HUDEP-2 (cell line): Measurements from ENCODE around the gene DPP7.

Source experiments
- DNase-seq, 76 experiments: peaks; one replicate each; lab custom pipeline; 2025; ENCODE audit not compliant: unreplicated experiment in 76 of 76; lab: John Stamatoyannopoulos, UW

DPP7 gene

DNA sequence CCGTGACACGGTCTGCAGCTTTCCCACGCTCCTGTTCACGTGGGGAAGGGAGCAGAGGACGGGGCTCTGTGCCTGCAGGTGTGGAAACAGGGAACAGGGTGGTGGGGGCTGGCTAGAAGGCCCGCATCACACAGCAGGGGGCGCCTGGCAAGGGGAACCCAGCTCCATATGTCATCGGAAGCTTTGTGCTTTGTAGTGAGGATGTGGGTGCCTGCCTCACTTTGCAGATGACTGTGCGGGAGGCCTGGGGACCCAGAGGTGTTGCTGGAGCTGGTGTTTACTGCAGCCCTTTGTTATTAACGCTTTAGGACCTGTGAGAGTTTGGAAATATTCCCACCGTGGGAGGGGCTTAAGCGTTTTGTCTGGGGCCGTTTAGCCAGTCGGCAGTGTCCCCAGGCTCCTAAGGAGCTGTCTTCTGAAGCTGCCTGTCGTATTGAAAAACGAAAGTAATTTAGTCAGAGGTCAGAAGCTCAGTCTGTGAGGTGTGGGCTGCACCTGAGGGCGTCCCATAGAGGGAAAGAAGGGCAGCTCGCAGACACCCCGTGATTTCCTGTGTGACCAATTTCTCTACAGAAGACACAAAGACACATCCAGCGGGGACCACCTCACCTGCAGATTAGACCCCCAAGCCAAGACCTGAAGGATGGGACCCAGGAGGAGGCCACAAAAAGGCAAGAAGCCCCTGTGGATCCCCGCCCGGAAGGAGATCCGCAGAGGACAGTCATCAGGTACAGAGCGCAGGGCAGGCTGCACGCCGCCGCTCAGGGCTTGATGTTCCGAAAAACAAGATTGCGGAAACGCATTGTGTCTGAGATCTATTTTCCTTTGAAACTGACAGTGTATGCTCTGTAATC is 18.6 kb downstream of the DPP7 start:
- DNase-seq: no peak

DNA sequence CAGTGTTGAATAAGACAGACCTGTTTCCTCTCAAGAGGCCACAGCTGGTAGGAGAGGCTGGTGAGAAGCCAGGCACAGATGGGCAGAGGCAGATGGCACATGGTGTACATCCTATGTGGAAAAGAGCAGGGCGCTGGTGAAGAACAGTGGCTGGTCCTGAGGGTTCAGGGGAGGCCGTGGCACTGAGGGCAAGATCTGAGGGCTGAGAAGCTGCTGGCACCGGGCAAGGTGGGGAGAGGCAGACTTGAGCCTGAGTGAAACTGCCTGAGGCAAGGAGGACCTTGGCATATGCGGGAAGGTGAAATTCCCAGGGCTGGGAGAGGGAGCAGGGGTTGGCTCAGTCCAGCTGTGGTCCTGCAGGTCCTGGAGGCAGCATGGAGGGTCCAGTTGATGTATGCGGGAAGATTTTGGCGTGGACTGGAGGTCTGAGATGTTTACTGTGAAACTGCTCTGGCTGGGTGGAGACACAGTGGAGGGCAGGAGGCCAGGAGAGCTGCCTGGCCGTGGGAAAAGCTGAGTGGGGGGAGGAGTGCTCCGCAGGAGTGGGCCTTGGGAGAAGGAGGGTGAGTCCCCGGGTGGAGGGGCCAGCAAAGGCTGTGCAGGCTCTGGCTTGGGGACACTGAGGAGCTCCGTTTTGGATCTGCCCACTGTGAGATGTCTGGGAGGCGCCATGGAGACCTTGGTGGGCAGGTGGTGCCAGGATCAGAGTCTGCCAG is 25.1 kb downstream of the DPP7 start:
- no peak for DNase-seq

DNA sequence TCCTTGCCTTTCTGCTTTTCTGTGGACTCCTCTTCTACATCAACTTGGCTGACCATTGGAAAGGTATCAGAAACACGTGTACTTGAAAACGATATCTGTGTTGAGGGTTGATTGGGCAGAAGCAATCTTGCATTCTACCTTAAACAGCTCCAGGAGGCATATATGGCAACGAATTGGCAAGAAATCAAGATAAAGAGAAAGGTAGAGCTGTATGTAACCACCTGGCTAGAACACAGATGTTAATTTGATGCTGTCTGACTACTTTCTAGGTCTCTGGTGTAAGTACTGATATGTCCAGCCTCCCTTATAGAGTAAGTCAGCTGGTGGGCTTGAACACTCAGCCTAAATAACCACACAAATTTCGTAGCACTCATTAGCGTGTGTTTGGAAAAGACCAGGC is 26.4 kb downstream of the DPP7 start:
- no peak for DNase-seq

DNA sequence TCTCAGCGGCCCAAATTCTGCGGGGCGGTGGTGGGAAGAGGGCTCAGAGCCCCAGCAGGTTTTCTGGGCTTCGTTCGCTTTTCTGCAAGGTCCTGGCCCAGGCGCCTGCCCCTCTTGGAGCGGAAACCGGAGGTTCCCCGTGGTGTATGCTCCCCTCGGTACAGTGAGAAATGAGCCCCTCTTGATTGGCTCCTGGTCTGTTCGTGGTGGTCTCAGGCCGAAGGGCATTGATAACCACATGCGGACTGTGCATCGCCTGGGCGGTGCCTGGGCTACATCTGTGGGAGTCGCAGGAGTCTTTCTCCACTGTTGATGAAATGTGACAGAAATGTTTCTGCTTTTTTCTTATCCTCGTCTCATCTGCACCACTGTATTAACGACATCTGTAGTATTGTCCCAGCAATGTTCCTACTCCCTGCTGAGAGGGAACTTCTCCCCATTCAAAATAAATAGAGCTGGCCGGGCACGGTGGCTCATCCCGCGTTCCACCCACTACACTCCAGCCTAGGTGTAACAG is 27.1 kb downstream of the DPP7 start:
- DNase-seq: peak in 28 of 76 experiments; percentile 6 to 46 (median 28)

DNA sequence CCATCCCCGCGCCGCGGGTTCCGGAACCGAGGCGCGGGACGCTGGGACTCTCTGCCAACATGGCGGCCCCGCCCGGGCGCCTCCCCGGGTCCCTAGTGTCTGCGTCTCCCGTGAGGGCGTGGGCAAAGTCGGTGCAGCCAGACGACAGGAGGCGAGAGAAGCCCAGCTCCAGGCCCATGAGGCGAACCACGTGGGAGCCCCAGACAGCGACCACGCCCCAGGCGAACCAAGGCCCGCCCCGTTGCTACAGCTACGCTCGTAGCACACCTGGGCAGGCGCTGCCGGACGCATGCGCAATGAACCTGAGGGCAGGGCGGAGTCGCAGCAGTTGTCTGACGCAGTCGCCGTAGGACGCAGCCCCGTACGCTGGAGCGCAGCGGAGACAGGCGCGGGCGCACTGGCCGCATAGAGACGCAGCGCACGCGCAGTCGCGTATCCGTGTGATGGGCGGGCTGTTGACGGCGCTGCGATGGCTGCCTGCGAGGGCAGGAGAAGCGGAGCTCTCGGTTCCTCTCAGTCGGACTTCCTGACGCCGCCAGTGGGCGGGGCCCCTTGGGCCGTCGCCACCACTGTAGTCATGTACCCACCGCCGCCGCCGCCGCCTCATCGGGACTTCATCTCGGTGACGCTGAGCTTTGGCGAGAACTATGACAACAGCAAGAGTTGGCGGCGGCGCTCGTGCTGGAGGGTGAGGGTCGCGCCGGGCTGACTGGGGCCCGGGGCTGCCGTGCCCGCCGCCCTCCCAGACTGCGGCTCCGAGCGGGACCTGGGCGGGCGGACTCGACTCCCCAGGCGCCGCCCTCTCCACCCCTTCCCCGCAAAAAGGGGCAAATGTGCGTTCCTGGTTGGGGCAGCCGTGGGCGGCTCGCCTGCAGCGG is 27.8 kb downstream of the DPP7 start, which contains the start of gene MAN1B1:
Gene MAN1B1, plus strand, starts transcription at position 455 of the 878 bp plus-strand sequence. Its CDS starts 15 bp downstream, at position 470.
- DNase-seq: peak in 75 of 76 experiments; percentile 82 to 99 (median 98)

DNA sequence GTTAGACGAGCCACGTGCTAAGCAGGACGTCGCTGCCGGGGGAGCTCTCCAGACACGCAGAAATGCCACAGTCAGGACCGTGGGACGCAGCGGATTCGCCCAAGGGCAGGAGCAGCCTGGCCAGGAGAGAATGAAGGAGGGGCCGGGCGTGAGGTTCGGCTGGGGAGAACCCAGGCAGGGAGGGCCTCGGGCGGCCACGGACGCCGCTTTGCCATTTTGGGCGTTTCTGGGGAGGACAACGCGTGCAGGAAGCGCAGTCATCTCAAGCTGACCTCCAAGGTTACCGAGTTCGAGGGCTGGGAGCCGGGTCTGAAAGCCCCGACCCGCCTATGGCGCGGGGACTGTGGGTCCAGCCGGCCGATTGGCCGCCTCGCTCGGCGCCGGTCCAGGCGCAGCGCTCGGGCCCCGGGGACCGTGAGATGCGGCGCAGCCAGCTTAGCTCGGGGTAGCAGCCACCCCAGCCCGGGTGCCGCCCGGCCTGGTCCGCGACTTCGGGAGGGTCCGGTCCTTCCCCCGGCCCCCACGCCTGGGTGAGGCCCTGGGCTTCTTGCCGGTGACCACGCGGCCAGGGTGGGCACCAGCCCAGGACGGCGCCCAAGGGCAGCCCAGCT is 28.5 kb downstream of the DPP7 start:
- DNase-seq: peak in 35 of 76 experiments; percentile 9 to 74 (median 34)

DNA sequence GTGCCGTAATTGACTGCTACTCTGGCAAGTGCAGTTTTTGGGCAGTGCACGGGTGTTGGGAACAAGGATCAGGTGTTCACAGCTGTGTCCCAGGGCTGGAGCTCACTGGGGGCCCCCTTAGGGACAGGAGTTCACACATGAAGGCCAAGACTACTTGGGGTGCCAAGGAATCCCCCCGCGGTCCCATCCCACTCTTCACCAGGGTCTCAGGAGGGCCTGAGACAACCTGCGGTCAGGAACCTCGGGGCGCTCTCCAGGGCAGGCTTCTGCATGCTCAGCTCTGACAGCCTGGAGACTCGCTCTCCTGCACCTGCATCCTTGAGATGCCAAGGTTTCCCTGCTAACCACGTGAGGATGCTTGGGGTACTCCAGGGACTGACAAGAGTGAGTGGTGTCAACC is 30.0 kb downstream of the DPP7 start:
- no peak for DNase-seq

DNA sequence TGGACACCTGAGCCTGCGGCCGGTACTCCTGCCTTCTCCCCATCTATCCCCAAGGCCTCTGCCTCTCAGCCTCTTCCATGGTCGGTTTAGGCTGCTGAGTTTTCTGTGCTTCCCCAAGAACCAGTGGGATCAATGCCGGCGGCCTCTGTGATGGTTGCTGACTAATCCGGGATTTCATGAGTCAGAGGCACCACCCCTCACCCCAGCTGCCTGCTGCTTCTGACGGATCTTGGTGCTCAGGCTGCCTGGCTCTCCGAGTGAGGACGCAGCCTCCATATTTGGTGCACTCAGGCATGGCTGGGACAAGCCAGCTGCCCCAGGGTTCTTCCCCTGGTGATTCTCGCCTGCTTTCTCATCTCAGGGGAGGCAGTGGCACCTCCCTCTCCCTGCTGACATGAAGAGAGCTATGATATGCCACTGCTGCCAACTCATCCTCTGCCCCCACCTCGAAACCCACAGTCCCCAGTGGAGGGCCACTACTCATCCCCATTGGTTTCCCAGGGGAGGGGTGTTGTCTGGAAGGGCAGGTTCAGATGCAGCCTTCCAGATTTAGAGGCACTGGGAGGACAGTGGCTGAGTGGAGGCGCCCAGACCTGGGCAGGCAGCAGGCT is 31.0 kb downstream of the DPP7 start:
- no peak for DNase-seq

DNA sequence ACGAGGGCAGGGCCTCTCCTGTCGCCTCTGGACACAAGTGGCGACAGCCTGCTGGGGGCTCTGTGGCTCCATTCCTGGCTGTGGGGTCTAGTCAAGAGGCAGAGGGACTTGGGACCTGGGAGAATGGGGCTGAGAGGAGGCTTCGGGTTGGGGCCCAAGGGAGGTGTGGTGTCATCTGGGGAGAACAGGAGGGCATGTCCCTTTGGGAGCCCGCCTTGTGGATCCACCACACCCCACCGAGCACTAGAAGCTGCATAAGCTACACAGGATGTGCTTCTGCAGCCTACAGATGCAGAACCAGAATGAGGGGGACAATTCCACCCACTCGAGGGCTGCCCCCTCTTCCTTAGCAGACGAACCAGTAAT is 31.6 kb downstream of the DPP7 start:
- no peak for DNase-seq

DNA sequence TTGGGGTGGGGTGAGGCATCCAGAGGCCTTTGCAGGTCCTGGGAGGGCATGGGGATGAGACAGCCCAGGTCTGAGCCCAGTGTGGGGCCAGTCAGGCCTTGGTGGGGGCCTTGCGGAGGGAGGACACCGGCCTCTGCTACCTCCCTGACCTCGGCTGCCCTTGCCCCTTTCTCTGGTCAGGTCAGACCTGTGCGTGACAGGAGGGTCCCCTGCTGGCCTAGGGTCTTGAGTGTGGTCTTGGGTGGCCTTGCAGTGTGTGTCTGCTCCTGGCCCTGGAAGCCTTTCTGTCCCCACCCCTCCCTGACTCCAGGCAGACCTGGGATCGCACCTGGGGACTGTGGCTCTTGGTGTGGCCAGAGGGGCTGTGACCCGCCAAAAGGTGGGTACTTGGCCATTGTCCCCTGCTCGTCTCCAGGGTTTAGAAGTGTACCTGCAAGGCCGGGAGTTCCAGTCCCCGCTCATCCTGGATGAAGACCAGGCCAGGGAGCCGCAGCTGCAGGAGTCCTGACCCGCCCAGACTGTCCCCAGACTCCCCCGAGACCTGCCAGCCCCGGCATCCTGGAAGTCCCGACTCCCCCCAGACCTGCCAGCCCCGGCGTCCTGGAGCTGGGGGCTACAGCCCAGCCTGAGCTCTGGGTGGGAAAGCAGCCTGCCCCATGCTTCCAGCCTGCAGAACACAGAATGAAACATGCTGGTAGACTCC is 32.2 kb downstream of the DPP7 start:
- DNase-seq: no peak

DNA sequence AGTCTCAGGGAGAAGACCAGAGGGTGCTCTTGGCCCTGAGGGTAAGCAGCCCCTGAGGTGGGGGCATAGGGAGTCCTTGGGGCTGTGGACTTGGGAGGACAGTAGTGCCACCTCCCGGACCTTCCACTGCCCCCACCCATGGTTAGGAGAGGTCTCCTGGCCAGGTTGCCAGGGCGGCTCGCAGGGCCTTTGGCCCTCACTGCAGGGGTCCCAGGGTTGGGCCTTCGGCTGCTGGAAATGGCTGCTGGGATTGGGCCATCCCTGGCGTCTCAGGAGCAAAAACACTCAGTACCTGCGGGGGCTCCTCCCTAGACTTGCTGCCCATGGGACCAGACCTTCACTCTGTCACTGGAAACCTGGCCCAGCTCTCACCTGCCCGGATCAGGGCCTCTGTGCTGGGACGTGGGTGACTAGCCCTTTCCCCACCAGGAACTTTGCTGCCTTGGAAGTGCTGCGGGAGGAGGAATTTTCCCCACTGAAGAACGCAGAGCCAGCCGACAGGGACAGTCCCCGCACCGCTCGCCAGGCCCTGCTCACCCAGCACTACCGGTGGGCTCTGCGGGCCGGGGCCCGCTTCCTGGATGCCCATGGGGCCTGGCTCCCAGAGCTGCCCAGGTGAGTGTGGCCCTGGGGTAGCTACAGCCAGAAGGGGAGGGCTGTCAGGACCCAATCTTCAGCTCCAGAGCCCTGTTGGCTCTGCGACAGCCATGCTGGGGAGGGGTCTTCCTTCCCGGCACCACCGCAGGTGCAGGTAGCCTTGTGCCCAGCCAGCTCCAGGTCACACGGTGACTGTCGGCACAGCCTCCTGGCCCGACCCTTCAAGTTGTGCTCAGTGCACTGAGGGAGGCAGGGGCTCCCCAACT is 34.0 kb downstream of the DPP7 start:
- no peak for DNase-seq

DNA sequence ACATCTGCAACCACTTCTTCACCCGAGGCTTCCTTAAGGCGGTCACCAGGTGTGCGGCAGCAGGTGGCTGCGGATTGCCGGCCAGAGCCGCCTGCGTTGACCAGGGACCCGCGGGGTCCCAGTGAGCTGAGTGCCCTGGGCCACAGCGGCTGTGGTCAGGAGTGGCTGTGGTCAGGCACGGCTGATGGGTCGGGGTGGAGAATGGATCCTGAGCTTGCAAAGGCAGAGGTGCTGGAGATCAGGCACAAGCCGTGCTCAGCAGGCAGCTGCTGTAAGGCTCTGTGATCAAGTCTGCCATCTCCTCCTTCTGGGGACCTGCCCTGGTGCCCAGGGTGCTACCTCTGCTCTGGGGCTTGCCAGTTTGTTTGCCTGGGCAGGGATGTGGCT is 35.1 kb downstream of the DPP7 start:
- DNase-seq: no peak

DNA sequence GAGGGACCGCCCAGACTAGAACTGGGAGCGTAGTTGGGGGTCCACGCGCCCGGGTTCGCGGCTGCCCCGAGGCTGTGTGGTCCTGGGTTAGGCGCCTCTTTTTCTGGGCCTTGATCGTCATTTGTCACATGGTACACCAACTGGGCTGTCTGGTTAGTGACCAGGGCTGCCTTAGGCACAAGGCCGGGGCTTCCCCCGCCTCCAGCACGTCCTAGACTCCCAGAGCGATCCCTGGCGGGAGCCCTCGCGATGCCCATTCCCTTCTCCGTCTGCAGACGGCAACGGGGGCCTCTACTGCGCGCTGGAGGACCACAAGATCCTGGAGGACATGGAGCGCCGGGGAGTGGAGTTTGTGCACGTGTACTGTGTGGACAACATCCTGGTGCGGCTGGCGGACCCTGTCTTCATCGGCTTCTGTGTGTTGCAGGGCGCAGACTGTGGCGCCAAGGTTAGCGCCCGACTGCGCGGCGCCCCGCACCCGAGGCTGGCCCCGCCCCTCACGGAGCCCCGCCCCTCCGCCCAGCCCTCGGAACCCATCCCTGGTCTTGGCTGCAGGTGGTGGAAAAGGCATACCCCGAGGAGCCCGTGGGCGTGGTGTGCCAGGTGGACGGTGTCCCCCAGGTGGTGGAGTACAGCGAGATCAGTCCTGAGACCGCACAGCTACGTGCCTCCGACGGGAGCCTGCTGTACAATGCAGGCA is 35.7 kb downstream of the DPP7 start:
- no peak for DNase-seq

DNA sequence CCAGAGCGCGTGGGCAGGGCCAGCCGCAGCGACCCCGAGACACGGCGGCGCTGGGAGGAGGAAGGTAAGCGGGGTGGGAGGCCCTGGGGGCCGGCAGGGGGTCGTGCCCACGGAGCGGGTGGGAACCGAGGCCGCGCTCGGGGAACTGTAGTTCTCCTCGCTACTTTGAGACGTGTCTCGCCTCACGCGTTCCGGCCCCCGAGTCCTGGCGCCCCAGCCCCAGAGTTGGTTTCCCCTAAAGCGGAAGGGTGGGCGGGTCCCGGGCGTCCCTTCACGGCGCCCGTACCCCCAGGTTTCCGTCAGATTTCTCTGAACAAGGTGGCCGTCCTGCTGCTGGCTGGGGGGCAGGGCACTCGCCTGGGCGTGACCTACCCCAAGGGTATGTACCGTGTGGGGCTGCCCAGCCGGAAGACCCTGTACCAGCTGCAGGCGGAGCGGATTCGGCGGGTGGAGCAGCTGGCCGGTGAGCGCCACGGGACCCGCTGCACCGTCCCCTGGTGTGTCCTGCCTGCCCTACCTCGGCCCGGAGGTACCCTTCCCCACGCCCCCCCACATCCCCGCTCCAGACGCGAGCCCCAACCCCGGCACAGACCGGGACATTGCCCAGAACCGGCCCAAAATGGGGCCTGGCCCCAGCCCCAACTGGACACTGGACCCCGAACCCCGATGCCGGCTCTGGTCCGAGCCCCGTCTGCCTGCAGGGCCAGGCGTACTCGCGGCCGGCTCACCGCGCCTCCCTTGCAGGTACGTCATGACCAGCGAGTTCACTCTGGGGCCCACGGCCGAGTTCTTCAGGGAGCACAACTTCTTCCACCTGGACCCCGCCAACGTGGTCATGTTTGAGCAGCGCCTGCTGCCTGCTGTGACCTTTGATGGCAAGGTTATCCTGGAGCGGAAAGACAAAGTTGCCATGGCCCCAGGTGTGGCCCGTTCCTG is 36.5 kb downstream of the DPP7 start:
- no peak for DNase-seq

DNA sequence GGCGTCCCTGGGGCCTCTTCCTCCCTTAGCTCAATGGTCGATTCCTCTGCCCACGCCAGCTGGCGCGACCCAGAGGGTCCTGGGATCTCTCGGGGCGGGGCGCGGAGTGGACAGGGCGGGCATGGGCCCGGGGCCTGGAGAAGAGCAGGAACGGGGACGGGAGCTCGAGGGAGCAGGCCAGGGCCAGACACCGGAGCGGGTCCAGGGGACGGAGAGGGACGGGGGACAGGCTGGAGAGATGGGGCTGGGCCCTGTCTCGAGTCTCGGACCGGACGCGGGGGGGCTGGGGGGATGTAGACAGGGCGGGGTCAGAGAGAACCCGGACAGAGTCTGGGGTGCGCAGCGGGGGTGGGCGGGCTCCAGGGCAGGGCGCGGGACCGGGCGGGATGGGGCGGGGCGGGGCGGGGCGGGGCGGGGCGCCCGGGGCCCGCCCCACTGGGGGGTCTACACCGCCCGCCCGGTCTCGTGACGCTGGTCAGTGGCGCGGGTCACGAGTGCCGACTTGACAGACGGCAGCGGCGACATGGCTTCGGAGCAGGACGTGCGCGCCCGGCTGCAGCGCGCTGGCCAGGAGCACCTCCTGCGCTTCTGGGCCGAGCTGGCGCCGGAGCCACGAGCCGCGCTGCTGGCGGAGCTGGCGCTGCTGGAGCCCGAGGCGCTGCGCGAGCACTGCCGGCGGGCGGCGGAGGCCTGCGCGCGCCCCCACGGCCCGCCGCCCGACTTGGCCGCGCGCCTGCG is 37.4 kb downstream of the DPP7 start, which contains the start of gene UAP1L1:
Gene UAP1L1, plus strand, starts transcription at position 508 of the 738 bp plus-strand sequence. Its CDS starts 16 bp downstream, at position 524.
- DNase-seq: peak in 50 of 76 experiments; percentile 2 to 66 (median 36)

DNA sequence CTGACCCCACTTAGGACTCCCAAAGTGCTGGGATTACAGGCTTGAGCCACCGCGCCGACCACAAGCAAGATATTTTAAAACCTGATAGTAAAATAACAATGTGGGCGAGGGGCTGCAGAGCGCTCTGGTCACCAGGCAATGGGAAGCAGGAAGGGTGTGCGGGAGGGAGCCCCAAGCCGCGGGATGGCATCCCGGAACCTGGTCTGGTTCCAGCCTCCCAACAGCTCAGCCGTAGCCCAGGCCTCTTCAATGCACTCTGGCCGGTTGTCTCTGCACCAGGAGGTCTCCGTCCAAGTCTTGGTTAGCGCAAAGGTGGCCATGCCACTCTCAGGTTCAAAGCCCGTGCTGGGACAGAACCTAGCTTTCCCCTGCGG is 37.9 kb downstream of the DPP7 start:
- no peak for DNase-seq
